ENCODE data around the gene PRRG4.

- no peak for TF ChIP-seq CTCF (optimal IDR thresholded peaks at IDR 0.05 in 1 of 3, IDR thresholded peaks at IDR 0.05 in 1 of 3, conservative IDR thresholded peaks at IDR 0.05 in 1 of 3; ENCODE audit: extremely low read depth in 1 of 3, insufficient read depth in 2 of 3, low read length in 3 of 3)
- no peak for TF ChIP-seq EZH2 (IDR thresholded peaks at IDR 0.05; ENCODE audit: low read length)
These were observed 9.6 kb downstream of the PRRG4 start for GRCh38 chr11:32839308-32839707.
